Vagina (tissue), 2 donors: ENCODE results near the gene ABCG8.

Experiments used
- POLR2AphosphoS5 ChIP-seq, 2 donors: sonication (generic); formaldehyde crosslinking; IDR thresholded peaks; one replicate each; pipeline ENCODE4 v1.9.0; 2017; ENCODE audit warnings: antibody characterized with exemption in 2 of 2, mild to moderate bottlenecking in 2 of 2, low read depth in 1 of 2; ENCODE audit not compliant: insufficient read depth in 1 of 2
- TF ChIP-seq, protein P1 (sequence below), 3 experiments: fragments of 450-650 bp in 2 of 3; fragments of 200-600 bp in 1 of 3; sonication (generic) in 1 of 3; IDR thresholded peaks; one replicate each; pipeline ENCODE4 v1.5.1; 2017 to 2019; ENCODE audit warnings: antibody characterized with exemption in 3 of 3, mild to moderate bottlenecking in 2 of 3, moderate library complexity in 2 of 3

GRCh38 chr2:43832457-43832856 lies 6.3 kb upstream of the ABCG8 start:
- TF ChIP-seq, protein P1, sequence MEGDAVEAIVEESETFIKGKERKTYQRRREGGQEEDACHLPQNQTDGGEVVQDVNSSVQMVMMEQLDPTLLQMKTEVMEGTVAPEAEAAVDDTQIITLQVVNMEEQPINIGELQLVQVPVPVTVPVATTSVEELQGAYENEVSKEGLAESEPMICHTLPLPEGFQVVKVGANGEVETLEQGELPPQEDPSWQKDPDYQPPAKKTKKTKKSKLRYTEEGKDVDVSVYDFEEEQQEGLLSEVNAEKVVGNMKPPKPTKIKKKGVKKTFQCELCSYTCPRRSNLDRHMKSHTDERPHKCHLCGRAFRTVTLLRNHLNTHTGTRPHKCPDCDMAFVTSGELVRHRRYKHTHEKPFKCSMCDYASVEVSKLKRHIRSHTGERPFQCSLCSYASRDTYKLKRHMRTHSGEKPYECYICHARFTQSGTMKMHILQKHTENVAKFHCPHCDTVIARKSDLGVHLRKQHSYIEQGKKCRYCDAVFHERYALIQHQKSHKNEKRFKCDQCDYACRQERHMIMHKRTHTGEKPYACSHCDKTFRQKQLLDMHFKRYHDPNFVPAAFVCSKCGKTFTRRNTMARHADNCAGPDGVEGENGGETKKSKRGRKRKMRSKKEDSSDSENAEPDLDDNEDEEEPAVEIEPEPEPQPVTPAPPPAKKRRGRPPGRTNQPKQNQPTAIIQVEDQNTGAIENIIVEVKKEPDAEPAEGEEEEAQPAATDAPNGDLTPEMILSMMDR (IDR thresholded peaks at IDR 0.05) = no peak
- TF ChIP-seq POLR2AphosphoS5 (IDR thresholded peaks at IDR 0.05; ENCODE audit: insufficient read depth in 1 of 2, low read depth in 1 of 2) = no peak
